Smooth muscle cell (in vitro differentiated cells): ENCODE measurements around the gene ABCC9. TPM values are rescaled to one million over a fixed set of nuclear protein-coding genes. Genes with fewer than 3 reads are reported as not detected.

Source experiments
- DNase-seq: peaks from one replicate; lab custom pipeline; 2025; ENCODE audit not compliant: unreplicated experiment; lab: John Stamatoyannopoulos, UW
- H2AFZ ChIP-seq: fragments of 200-600 bp; sonication (generic); 2 replicates; pipeline ENCODE4 v1.6.0; 2016; ENCODE audit warnings: antibody characterized with exemption, low read depth, mild to moderate bottlenecking
- H3F3A ChIP-seq: fragments of 200-600 bp; sonication (generic); 2 replicates; pipeline ENCODE4 v1.6.0; 2017; ENCODE audit warnings: antibody characterized with exemption, low read depth
- H3K27ac ChIP-seq: fragments of 200-600 bp; sonication (generic); 2 replicates; pipeline ENCODE4 v1.5.1; 2016; ENCODE audit warnings: low read depth, mild to moderate bottlenecking
- H3K27me3 ChIP-seq: fragments of 200-600 bp; sonication (generic); 2 replicates; pipeline ENCODE4 v1.6.1; 2016; ENCODE audit warnings: low read depth, mild to moderate bottlenecking
- H3K36me3 ChIP-seq: fragments of 200-600 bp; sonication (generic); 2 replicates; pipeline ENCODE4 v1.5.1; 2016; ENCODE audit warnings: low read depth
- H3K4me1 ChIP-seq: fragments of 200-600 bp; sonication (generic); 2 replicates; pipeline ENCODE4 v1.5.1; 2016; ENCODE audit warnings: low read depth
- H3K4me2 ChIP-seq: fragments of 200-600 bp; sonication (generic); 2 replicates; pipeline ENCODE4 v1.6.0; 2016; ENCODE audit warnings: mild to moderate bottlenecking
- H3K4me3 ChIP-seq: fragments of 200-600 bp; sonication (generic); 2 replicates; pipeline ENCODE4 v1.5.1; 2016; ENCODE audit warnings: mild to moderate bottlenecking
- H3K79me2 ChIP-seq: fragments of 200-600 bp; sonication (generic); 2 replicates; pipeline ENCODE4 v1.6.0; 2016; ENCODE audit warnings: low read depth, mild to moderate bottlenecking
- H3K9ac ChIP-seq: fragments of 200-600 bp; sonication (generic); 2 replicates; pipeline ENCODE4 v1.6.0; 2016; ENCODE audit warnings: low read depth
- H3K9me3 ChIP-seq: fragments of 200-600 bp; sonication (generic); replicated peaks from 2 replicates; pipeline ENCODE4 v1.5.1; 2016; ENCODE audit warnings: low read depth
- H4K20me1 ChIP-seq: fragments of 200-600 bp; sonication (generic); 2 replicates; pipeline ENCODE4 v1.6.0; 2016; ENCODE audit warnings: low read depth
- CTCF ChIP-seq: fragments of 200-600 bp; sonication (generic); IDR thresholded peaks from 2 replicates; pipeline ENCODE4 v1.5.1; 2017; ENCODE audit warnings: borderline replicate concordance, mild to moderate bottlenecking, antibody characterized with exemption; ENCODE audit not compliant: insufficient read depth, poor library complexity, severe bottlenecking
- WGBS: methylation state at CpG from one replicate; pipeline ENCODE4 v1.1.7; 2016; ENCODE audit warnings: low lambda C conversion rate; 5-methylcytosine and 5-hydroxymethylcytosine counted together
- polyA plus RNA-seq: library from polyadenylated mRNA; unstranded; fragments of >200 nt; fragmentation: Nextera tagmentation; extraction: Ambion mirVana; gene quantifications from 2 replicates; pipeline ENCODE4 v1.2.1, GENCODE V29; 2016
- total RNA-seq: library from RNA; depleted of rRNA; stranded (reverse); fragments of >200 nt; gene quantifications from 2 replicates; pipeline ENCODE4 v1.2.3, GENCODE V29; 2014

The ABCC9 gene
- total and polyA plus RNA-seq, 2 experiments from 2014 or later, result 0.22 TPM; not detected in 1

DNA sequence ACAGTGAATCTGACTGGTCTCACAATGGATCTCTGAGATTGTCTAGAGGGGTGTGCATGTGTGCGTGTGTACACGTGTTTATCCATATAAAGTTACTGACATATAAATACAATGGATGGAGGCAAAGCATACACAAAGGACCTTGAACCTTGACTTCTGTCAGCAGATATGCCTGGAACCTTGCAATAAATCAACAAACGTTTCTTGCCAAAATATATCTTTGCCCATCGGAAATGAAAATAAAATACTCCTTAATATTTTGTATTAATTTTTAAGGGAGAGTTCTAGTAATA lies 114.7 kb downstream of the ABCC9 start:
- no peak overlapping the region for H3K27ac ChIP-seq
- WGBS, result 91% methylated on average over 4 of the region's 4 CpGs

GRCh38 chr12:21825886-21826617 lies 115.2 kb downstream of the ABCC9 start:
- no peaks in the 10 kb centered on the region for H3K4me1 ChIP-seq
- H3K9ac ChIP-seq, result no peak overlapping the region
- DNase-seq, result no peak
- no peak overlapping the region for H3K4me3 ChIP-seq
- H3K36me3 ChIP-seq, result no peaks in the 10 kb centered on the region
- H4K20me1 ChIP-seq, result no peaks in the 10 kb centered on the region
- no peak overlapping the region for H3K4me2 ChIP-seq
- H3K79me2 ChIP-seq, result no peaks in the 10 kb centered on the region
- no peaks in the 10 kb centered on the region for H3F3A ChIP-seq
- H3K27ac ChIP-seq, result no peak overlapping the region
- H3K27me3 ChIP-seq, result no peaks in the 10 kb centered on the region
- TF ChIP-seq CTCF, result no peak
- no peak overlapping the region for H2AFZ ChIP-seq
- H3K9me3 ChIP-seq, result no peaks in the 10 kb centered on the region
- WGBS, result 88% methylated on average over 2 of the region's 2 CpGs

More for the DNA sequence above, 114.7 kb downstream of the ABCC9 start:
- H3K36me3 ChIP-seq, result no peaks in the 10 kb centered on the region
- no peak for TF ChIP-seq CTCF
- no peak for DNase-seq
- no peaks in the 10 kb centered on the region for H3K9me3 ChIP-seq
- H3K9ac ChIP-seq, result no peak overlapping the region
- no peak overlapping the region for H2AFZ ChIP-seq
- no peaks in the 10 kb centered on the region for H3K79me2 ChIP-seq
- no peaks in the 10 kb centered on the region for H3K4me1 ChIP-seq
- H3K4me3 ChIP-seq, result no peak overlapping the region
- no peaks in the 10 kb centered on the region for H3K27me3 ChIP-seq
- H3K4me2 ChIP-seq, result no peak overlapping the region
- H4K20me1 ChIP-seq, result no peaks in the 10 kb centered on the region
- H3F3A ChIP-seq, result no peaks in the 10 kb centered on the region

DNA sequence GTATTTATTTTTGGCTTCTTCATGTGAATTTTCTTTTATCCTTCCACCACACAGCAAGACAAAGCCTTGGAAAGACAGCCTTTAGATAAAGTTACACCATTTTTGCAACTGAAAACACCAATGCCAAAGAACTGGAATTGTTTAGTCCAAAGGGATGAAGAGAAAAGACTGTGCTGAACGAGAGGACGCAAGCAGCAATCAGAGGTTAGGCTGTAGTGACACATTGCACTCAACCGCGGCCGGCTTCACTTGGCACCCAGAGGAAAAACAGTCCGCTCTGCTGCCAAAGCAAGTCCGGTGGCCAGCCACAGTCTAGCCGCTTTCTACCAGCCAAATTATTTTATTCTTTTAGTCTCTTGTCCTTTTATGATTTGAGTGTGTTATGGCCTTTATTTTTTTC lies 117.6 kb downstream of the ABCC9 start:
- no peak overlapping the region for H3K4me2 ChIP-seq
- H4K20me1 ChIP-seq, result no peaks in the 10 kb centered on the region
- H3K27ac ChIP-seq, result no peak overlapping the region
- H3K9me3 ChIP-seq, result no peaks in the 10 kb centered on the region
- no peak overlapping the region for H3K4me3 ChIP-seq
- H3F3A ChIP-seq, result no peaks in the 10 kb centered on the region
- no peaks in the 10 kb centered on the region for H3K79me2 ChIP-seq
- 92% methylated on average over 8 of the region's 8 CpGs for WGBS
- H2AFZ ChIP-seq, result no peak overlapping the region
- TF ChIP-seq CTCF, result no peak
- H3K36me3 ChIP-seq, result no peaks in the 10 kb centered on the region
- DNase-seq, result no peak
- no peaks in the 10 kb centered on the region for H3K27me3 ChIP-seq
- H3K4me1 ChIP-seq, result no peaks in the 10 kb centered on the region
- H3K9ac ChIP-seq, result no peak overlapping the region

- no peak for TF ChIP-seq CTCF
- Histone ChIP-seq H3F3A (no peaks in the 10 kb centered on the region), H2AFZ (no peak overlapping the region), H4K20me1 (no peaks in the 10 kb centered on the region), H3K27me3 (no peaks in the 10 kb centered on the region), H3K27ac (peak overlapping the region; percentile 40), H3K79me2 (no peaks in the 10 kb centered on the region), H3K4me2 (peak overlapping the region; percentile 7), H3K9ac (no peak overlapping the region), H3K36me3 (no peaks in the 10 kb centered on the region), H3K9me3 (no peaks in the 10 kb centered on the region), H3K4me1 (no peaks in the 10 kb centered on the region), H3K4me3 (no peak overlapping the region)
- DNase-seq, result no peak
Measured at GRCh38 chr12:21819678-21820077, 121.5 kb downstream of the ABCC9 start.
